Ureter (tissue), 1 donor: Measurements from ENCODE around the gene WFIKKN2. TPM values are rescaled to one million over a fixed set of nuclear protein-coding genes. Genes with fewer than 3 reads are reported as not detected.
"Not testable (repeated sequence)": the region's sequence is repeated elsewhere in the genome, so short reads cannot be mapped to it uniquely, and the experiment has no call there.

ENCODE experiments used
- DNase-seq: peaks from one replicate; pipeline ENCODE4 v3.0.0-alpha.2; 2020; ENCODE audit warnings: low spot score
- total RNA-seq: library from RNA; stranded (reverse); gene quantifications from one replicate; pipeline ENCODE4 v1.2.4, GENCODE V29; 2023
- donor health status: DM: yes; HTN: yes; CAD: no.

The WFIKKN2 gene
- total RNA-seq, 1 donor from 2014 or later, result 0.21 TPM

GRCh38 chr17:50875074-50875473, 39.7 kb downstream of the WFIKKN2 start:
- DNase-seq, result no peak

- DNase-seq, result not testable (repeated sequence)
These were observed 41.7 kb downstream of the WFIKKN2 start for GRCh38 chr17:50877042-50877441.

- no peak for DNase-seq
These were observed 42.5 kb downstream of the WFIKKN2 start for GRCh38 chr17:50877838-50878237.

DNA sequence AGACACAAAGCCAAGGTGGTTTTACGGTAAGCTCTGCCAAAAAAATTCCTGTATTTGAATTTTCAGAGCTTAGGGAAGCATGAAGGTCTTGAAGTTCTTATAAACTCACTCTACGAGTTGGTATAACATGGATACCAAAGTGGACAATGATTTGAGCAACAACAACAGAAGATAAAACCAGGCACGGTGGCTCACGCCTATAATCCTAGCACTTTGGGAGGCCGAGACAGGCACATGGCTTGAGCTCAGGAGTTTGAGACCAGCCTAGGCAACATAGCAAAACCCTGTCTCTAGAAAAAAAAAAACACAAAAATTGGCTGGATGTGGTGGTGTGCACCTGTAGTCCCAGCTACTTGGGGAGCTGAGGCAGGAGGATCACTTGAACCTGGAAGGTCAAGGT, 43.7 kb downstream of the WFIKKN2 start:
- no peak for DNase-seq

DNA sequence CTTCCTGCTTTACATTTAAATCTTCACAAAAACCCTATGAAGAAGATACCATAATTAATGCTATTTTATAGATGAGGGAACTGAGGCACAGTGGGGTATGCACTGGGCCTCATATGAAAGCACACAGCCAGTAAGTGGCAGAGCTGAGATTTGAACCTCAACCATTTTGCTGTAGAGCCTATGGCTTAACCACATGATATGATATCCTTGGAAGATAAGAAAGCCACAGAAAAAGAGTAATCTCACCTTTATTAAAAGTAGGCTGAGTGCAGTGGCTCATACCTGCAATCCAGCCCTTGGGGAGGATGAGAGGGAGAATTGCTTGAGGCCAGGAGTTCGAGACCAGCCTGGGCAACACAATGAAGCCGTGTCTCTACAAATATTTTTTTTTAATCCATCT, 45.8 kb downstream of the WFIKKN2 start:
- DNase-seq, result no peak

DNA sequence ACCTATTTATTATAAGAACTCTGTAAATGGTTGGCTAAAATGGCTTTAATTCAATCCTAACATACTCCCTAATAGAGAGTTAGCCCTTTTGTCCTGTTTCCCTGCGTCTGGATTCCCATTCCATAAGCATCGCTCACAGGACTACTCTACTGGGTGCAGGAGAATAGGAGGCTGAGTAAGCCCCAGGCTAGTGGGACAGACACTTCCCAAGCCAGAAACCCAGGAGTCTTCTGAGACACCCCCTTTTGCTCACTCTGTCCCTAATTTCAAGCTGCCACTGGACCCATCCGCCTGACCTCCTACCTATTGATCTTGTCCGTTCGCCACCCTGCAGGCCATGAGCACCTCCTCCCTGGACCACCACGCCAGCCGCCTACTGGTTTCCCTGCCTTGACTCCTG, 47.5 kb downstream of the WFIKKN2 start:
- DNase-seq, result no peak

GRCh38 chr17:50883850-50884438, 48.6 kb downstream of the WFIKKN2 start:
- no peak for DNase-seq

GRCh38 chr17:50884439-50885311, 49.3 kb downstream of the WFIKKN2 start:
- DNase-seq, result no peak

GRCh38 chr17:50887705-50888245, 52.4 kb downstream of the WFIKKN2 start:
- no peak for DNase-seq

- DNase-seq, result no peak
These were observed 54.2 kb downstream of the WFIKKN2 start for GRCh38 chr17:50889528-50890118.

DNA sequence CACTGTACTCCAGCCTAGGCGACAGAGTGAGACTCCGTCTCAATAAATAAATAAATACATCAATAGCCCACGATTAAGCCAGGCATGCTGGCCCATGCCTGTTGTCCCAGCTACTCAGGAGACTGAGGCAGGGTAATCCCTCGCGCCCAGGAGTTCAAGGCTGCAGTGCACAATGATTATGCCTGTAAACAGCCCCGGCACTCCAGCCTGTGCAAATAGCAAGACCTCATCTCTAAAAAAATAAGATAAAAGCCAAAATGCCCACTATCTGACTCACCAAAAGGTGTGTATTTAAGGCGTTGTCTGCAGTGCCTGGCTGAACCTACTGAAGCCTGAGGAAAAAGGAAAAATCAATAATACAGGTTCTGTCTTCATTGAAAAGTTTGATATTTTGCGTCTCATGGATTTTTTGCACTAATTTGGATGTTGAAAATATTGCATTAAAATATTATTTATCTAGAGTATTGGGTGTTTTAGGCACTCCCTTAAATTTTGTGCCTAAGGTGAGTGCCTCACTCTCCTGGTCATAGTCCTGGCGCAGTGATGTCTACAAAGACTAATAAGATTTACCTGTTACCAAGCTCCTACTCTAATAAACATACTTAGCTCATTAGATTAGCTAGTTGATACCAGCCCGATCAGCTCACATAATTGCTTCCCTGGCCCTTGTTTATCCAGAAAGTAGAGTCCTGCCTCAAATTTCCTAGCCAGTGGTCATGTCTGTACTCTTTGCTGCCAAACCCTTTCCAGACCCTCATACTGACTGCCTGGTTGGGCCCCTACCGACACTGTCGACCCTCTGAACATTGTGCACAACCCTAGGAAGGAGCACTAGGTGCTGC, 55.5 kb downstream of the WFIKKN2 start:
- DNase-seq, result no peak

GRCh38 chr17:50891577-50891989, 56.2 kb downstream of the WFIKKN2 start:
- no peak for DNase-seq

Other genes starting within 250 kb of the WFIKKN2 start
- gene ABCC3, start 200.7 kb upstream of the WFIKKN2 start, total RNA-seq, result 226 TPM
- 42.5 TPM for gene ANKRD40, start 127.7 kb upstream of the WFIKKN2 start, total RNA-seq
- gene LUC7L3, start 116.0 kb upstream of the WFIKKN2 start, total RNA-seq, result 113 TPM
- gene ANKRD40CL, start 68.1 kb upstream of the WFIKKN2 start, total RNA-seq, result not detected
- 195 TPM for gene TOB1, start 30.8 kb downstream of the WFIKKN2 start, total RNA-seq